Lower leg skin (tissue), 3 donors: ENCODE measurements around the gene DOP1A.

Experiments used
- CTCF ChIP-seq, 3 donors: fragments of 450-650 bp; IDR thresholded peaks; one replicate each; pipeline ENCODE4 v1.5.1; 2016; ENCODE audit warnings: antibody characterized with exemption in 3 of 3, mild to moderate bottlenecking in 3 of 3, moderate library complexity in 2 of 3
- POLR2A ChIP-seq, 2 donors: fragments of 450-650 bp; IDR thresholded peaks; one replicate each; pipeline ENCODE4 v1.6.1; 2016 to 2017; ENCODE audit warnings: antibody characterized with exemption in 2 of 2, mild to moderate bottlenecking in 1 of 2, moderate library complexity in 1 of 2

GRCh38 chr6:83047065-83047754 lies 20.3 kb upstream of the DOP1A start:
- TF ChIP-seq CTCF (IDR thresholded peaks at IDR 0.05), result no peak
- TF ChIP-seq POLR2A (IDR thresholded peaks at IDR 0.05), result no peak
